GM19328 (cell line): ENCODE results near the gene IGLL5.

Experiments
- ATAC-seq: cut with Tn5 transposase; IDR thresholded peaks from one replicate; pipeline ENCODE4 v1.9.1; 2021; ENCODE audit warnings: mild to moderate bottlenecking, moderate library complexity; ENCODE audit not compliant: unreplicated experiment

The IGLL5 gene

DNA sequence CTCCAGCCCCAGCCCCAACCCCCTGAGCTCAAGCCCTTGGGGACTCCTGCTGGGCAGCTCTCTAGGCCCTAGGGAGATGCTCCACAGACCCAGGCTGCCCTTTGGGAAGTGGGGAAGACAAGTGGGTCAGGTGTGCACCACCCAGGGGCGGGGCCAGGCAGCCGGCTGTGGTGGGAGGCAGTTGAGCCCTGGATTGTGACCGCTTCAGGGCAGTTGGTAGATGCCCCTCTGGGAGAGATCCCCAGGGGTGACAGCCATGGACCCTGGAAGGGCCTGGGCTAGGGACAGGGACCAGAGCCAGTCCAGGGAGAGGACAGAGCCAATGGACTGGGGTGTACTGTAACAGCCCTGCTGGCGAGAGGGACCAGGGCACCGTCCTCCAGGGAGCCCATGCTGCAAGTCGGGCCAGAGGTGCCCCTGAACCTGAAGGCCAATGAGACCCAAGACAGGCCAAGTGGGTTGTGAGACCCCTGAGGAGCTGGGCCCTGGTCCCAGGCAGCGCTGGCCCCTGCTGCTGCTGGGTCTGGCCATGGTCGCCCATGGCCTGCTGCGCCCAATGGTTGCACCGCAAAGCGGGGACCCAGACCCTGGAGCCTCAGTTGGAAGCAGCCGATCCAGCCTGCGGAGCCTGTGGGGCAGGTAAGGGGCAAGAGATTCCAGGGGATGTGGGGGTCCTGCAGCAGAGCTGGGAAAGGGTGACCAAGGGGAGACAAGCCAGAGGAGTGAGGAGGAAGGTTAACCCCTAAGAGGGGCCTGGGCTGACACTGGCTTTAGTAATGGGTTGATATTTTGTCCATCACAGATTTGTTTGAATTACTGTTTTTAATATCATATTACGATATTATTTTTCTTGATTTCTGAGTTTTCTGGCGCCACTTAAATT, at the start of gene IGLL5:
Gene IGLL5, plus strand, starts transcription at position 196 of the 883 bp plus-strand sequence. Its CDS starts 238 bp downstream, at position 434.
- no peak for ATAC-seq

- no peak for ATAC-seq
Observed at GRCh38 chr22:22838148-22838786, 49.3 kb upstream of the IGLL5 start.

DNA sequence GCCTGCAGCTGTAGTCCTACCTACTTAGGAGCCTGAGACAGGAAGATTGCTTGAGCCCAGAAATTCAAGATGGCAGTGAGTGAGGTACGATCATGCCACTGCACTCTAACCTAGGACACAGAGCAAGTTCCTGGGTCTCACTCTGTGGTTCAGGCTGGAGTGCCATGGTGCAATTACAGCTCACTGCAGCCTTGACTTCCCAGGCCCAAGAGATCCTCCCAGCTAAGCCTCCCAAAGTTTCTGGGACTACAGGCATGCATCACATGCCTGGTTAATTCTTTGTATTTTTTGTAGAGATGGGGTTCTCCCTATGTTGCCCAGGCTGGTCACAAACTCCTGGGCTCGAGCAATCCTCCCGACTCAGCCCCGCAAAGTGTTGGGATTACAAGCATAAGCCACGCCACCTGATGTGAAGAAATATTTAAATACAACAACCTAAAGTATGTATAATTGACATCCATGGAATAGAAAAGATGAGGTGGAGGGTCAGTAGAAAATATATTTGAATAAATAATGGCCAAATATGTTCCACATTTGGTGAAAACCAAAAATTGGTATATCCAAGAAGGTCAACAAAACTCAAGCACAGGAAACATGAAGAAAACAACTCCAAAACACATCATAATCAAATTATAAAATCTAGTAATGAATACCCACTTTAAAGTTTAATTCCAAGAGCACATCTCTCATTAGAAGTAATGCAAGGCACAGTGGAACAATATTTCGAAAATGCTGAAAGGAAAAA, 47.9 kb upstream of the IGLL5 start:
- ATAC-seq = no peak

DNA sequence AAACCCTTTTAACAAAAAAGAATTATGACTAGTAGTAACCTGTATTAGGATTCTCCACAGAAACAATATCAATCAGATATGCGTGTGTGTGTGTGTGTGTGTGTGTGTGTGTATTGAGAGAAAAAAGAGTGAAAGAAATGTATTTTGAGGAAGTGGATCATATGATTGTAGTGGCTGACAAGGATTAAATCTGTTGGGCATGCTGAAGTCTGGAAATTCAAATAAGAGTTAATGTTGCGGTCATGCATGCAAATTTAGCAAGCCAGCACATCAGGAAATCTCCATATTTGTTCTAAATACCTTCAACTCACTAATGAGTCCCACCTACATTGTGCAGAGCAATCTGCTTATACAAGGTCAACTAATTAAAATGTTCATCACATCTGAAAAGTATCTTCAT, 46.8 kb upstream of the IGLL5 start:
- ATAC-seq = no peak

- ATAC-seq = no peak
Observed at GRCh38 chr22:22841598-22841997, 46.0 kb upstream of the IGLL5 start.

DNA sequence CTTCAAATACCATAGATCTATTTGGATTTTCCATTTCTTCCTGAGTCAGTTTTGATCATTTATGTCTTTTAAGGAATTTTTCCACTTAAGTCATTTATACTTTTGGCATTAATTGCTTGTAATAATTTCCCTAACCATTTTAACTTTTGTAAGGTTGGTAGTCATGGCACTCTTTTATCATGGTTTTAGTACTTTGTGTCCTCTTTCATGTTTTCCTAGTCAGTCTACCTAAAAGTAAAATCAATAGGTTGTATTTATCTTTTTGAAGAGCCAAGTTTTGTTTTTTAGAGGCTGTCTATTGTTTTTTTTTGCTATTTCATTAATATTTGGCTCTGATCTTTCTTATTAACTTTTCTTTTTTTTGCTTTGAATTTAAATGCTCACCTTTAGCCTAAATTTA, 45.5 kb upstream of the IGLL5 start:
- no peak for ATAC-seq

- no peak for ATAC-seq
Observed at GRCh38 chr22:22843848-22844247, 43.8 kb upstream of the IGLL5 start.

DNA sequence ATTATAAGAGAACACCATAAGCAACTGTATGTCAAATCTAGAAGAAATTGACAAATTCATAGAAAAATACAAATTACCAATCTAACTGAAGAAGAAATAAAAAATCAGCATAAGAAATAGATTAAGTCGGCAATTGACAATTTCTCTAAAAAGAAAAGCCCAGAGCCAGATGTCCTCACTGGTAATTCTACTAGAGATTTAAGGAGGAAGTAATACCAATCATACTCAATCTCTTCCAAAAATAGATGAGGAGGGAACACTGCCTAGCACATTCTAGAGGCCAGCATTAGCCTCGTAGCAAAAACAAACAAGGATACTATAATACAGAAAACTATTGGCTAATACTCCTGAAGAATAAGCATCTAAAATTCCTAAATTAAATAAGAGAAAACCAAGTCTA, 40.4 kb upstream of the IGLL5 start:
- ATAC-seq = no peak

DNA sequence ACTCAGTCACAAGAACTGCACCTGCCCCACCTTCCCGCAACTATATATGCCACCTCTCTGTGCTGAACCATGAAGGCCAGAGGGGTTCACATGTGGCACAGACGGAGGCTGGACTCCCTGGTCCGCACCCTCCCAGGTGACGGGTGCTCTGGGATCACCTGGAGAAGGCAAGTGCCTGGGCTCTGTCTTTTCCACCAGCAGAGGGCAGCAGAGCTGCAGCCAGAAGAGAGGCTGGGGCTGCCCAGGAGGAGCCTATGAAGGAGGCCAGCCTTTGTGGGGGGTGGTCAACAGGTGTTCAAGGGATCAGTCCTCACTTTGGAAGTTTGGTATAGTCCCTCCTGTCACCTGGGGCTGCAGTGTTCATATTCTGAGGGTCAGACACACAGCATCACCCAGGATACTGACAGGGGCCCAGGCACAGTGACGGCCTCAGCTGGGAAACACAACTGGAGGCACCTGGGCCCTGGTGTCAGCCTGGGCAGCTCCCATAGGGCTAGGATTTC, 39.2 kb upstream of the IGLL5 start:
- no peak for ATAC-seq

DNA sequence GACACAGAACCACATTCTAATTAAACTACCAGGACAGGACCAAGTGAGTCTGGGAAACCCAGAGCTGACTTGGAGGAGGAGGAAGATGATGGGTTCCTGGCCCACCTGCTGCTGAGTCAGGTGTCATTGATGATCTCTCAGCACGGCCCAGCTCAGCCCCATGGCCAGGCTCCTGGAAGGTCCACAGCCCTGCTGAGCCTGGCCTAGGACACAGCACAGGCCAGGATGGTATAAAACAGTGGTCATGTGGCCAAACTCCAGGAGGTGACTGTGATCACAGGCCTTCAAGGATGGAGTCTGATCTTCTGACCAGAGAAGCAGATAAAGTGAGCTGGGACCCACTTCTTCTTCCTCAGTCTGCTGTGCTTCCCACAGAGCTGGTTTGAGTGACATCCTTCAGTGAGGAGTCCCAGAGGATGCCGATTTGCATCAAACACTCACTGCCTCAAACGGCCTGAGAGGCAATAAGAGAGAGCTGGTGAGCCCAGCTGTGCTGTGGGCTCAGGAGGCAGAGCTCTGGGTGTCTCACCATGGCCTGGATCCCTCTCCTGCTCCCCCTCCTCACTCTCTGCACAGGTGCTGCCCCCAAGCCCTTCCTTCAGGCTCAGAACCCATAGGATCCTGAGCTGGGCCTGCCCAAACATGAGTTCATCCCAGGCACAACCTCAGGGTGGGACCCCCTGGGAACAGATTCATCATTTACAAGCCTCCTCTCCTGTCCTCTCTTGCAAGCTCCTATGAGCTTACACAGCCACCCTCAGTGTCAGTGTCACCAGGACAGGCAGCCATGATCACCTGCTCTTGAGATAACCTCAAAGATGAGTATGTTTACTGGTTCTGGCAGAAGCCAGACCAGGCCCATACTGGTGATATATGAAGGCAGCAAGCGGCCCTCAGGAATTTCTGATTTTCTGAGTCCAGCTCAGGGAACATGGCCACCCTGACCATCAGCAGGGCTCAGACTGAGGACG, 37.7 kb upstream of the IGLL5 start:
- ATAC-seq = no peak

DNA sequence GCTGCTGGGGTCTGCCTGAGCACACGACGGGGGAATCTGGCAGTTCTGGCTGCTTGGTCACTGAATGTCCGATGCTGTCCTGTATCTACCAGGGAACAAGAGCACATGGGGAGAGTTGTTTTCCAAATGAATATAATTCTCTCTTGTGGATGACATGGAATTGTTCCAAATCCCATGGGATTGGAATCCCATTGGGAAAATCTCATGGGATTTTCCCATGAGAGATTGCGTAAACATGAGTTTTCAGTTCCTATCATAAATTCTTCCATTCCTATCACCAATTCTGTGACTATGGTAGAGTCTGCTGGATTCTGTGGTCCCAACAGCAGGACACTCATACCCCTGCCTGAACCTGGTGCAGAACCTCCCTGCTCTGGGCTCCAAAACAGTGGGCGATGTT, 35.6 kb upstream of the IGLL5 start:
- no peak for ATAC-seq

DNA sequence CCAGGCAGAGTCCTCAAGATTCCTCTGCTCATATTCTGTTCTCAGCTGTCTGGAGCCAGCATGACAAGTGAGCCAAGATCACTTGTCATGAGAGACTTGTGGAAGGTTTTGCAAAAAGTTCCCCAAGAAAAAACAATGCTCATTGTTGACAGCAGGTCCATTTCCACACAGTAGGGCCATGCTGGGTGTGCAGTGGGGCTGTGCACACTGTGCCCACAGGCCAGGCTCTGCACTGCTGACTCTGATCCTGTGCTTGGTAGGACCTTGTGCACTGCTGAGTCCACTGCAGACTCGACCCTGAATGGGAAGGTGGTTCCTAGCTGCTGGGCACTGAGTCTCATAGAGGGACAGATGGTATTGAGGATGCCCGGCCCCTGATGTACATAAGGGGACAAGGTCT, 33.9 kb upstream of the IGLL5 start:
- no peak for ATAC-seq

GRCh38 chr22:22854466-22854865, 33.1 kb upstream of the IGLL5 start:
- no peak for ATAC-seq

DNA sequence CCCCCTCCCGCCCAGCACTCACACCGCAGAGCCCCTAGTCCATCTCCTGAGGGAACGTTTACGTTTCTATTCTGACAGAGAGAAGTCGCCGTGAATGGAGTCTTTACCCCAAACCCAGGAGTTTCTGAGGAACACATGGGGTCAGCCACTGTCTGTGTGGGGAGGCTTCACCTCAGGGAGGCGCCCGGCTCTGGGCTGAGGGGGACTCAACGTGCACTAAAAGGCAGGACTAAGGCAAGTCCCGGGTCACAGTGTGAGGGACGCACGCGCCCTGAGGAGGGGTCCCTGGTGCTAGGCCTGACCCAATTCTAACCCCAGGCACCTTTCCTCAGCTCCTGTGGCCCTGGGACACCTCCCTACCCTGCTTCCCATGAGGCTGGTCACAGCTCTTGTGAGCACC, 32.5 kb upstream of the IGLL5 start:
- ATAC-seq = no peak

- no peak for ATAC-seq
Observed at GRCh38 chr22:22855617-22856308, 31.9 kb upstream of the IGLL5 start.

GRCh38 chr22:22856364-22856763, 31.3 kb upstream of the IGLL5 start:
- no peak for ATAC-seq

DNA sequence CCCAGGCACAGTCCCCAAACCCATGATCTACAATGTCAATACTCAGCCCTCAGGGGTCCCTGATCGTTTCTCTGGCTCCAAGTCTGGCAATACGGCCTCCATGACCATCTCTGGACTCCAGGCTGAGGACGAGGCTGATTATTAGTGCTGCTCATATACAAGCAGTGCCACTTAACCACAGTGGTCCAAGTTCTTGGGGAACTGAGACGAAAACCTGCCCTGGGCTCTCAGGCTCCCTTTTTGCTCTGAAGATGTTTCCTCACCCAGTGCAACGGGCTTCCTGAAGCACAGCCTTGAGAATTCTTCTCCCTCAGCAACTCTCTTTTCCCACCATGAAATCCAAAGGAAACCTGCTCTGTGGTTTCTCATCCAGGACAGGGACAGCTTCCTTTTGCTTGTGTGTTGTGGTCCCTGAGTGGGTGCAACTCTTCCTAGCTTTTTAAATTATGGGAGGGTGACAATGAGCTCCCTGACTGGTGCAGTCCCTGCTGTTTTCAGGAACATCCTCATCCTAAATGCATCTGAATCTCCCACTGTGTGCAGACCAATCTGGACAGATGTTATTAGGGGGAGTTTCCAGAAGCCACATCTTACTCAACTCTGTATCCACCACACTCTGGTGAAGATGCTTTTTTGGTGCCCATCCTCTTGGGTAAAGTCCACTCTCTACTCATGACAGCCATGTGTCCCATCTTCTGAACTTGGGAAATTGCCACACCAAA, 30.6 kb upstream of the IGLL5 start:
- no peak for ATAC-seq

DNA sequence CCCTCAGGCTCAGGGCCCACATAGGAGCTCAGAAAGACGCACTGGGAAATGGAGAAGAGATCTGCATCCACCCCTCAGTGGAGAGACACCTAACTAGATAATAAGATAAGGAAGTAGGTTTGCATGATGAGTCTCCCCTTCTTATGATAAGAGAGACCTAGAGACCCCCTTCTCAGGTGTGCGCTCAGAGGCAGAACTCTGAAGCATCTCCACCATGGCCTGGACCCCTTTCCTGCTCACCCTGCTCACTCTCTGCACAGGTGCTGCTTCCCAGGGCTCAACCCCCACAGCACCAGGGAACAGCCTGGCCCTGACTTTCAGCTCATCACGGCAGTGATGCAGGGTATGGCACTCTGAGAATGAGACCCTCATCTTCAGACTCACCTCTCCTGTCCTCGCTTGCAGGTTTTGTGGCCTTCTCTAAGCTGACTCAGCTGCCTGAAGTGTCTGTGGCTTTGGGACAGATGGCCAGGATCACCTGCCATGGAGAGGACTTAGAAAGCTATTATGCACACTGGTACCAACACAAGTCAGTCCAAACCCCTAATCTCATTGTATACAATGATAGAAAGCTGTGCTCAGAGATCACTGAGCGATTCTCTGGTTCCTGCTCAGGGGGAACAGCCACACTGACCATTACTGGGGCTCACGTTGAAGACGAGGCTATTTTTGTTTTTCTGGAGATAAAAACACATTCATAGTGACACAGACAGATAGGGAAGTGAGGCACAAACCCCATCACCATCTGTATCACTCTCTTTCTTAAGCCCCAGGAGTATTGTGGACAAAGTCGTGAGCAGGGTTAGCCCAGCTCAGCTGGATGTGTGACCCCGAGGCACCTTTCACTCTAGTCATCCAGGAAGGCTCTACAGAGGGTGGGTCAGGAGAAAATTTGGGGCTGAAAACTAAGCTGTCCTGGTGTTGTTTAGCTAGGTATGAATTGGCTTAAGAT, 29.7 kb upstream of the IGLL5 start:
- ATAC-seq = no peak
